Measurements from ENCODE around the gene AGBL1. TPM values are rescaled to one million over a fixed set of nuclear protein-coding genes. Genes with fewer than 3 reads are reported as not detected.

The AGBL1 gene
- total RNA-seq (ENCODE audit: low replicate concordance): 5.5 and 6.2 TPM in 2 replicates

GRCh38 chr15:86079508-86080266 is at the start of gene AGBL1:
TSS of gene AGBL1 (plus strand) at chr15:86079871.
- H3K4me1 Mint-ChIP-seq: peaks cover 47% of the 10 kb centered on the region
- no peaks in the 10 kb centered on the region for H3K27me3 ChIP-seq
- peak within 1 kb of the TSS; percentile 44 for H3K27ac Mint-ChIP-seq
- TF ChIP-seq EZH2phosphoT487 (IDR thresholded peaks at IDR 0.05): no peak
- TF ChIP-seq EZH2 (IDR thresholded peaks at IDR 0.05): no peak
- peak; percentile 25 for TF ChIP-seq CTCF (IDR thresholded peaks at IDR 0.05)
- no peak within 1 kb of the TSS for H3K9ac ChIP-seq
- peak within 1 kb of the TSS; percentile 34 for H3K4me2 ChIP-seq
- no peaks in the 10 kb centered on the region for H3K9me3 ChIP-seq (ENCODE audit: low read depth)
- H3K9me3 Mint-ChIP-seq: no peaks in the 10 kb centered on the region
- H3K36me3 ChIP-seq: no peaks in the 10 kb centered on the region
- H3K79me2 ChIP-seq (ENCODE audit: low read depth): no peaks in the 10 kb centered on the region
- H3K4me1 ChIP-seq: peaks cover 60% of the 10 kb centered on the region
- peaks cover 7% of the 10 kb centered on the region for H3F3A ChIP-seq (ENCODE audit: low read depth)
- peak; percentile 58 for DNase-seq (ENCODE audit: low spot score)
- no peaks in the 10 kb centered on the region for H4K20me1 ChIP-seq (ENCODE audit: low read depth)
- no peaks in the 10 kb centered on the region for H3K36me3 Mint-ChIP-seq
- no peak within 1 kb of the TSS for H3K27ac ChIP-seq
- H3K4me3 Mint-ChIP-seq: no peak within 1 kb of the TSS
- H3K27me3 Mint-ChIP-seq (ENCODE audit: insufficient read depth, low read depth): peaks cover 3% of the 10 kb centered on the region
- no peak within 1 kb of the TSS for H3K4me3 ChIP-seq
- H2AFZ ChIP-seq (replicated peaks): no peak within 1 kb of the TSS

GRCh38 chr15:86034904-86035303 is 44.8 kb upstream of the AGBL1 start:
- H3K4me1 Mint-ChIP-seq: peaks cover 2% of the 10 kb centered on the region
- Histone ChIP-seq H3K9ac (no peak overlapping the region), H3K4me1 (peaks cover 5% of the 10 kb centered on the region), H3K36me3 (no peaks in the 10 kb centered on the region), H3K27ac (no peak overlapping the region), H3K4me2 (no peak overlapping the region), H3K79me2 (ENCODE audit: low read depth) (no peaks in the 10 kb centered on the region), H4K20me1 (ENCODE audit: low read depth) (no peaks in the 10 kb centered on the region), H3K4me3 (no peak overlapping the region), H3K27me3 (no peaks in the 10 kb centered on the region), H2AFZ (replicated peaks) (no peak overlapping the region), H3K9me3 (ENCODE audit: low read depth) (no peaks in the 10 kb centered on the region), H3F3A (ENCODE audit: low read depth) (no peaks in the 10 kb centered on the region)
- no peaks in the 10 kb centered on the region for H3K9me3 Mint-ChIP-seq
- no peak overlapping the region for H3K27ac Mint-ChIP-seq
- no peak overlapping the region for H3K4me3 Mint-ChIP-seq
- H3K36me3 Mint-ChIP-seq: no peaks in the 10 kb centered on the region
- TF ChIP-seq EZH2phosphoT487 (IDR thresholded peaks at IDR 0.05): no peak
- no peak for DNase-seq (ENCODE audit: low spot score)
- H3K27me3 Mint-ChIP-seq (ENCODE audit: insufficient read depth, low read depth): no peaks in the 10 kb centered on the region

- no peaks in the 10 kb centered on the region for H3K36me3 ChIP-seq
- H3K4me2 ChIP-seq: no peak overlapping the region
- no peak overlapping the region for H3K27ac ChIP-seq
- DNase-seq (ENCODE audit: low spot score): no peak
- Mint-ChIP-seq H3K27me3 (ENCODE audit: insufficient read depth, low read depth) (no peaks in the 10 kb centered on the region), H3K4me1 (peaks cover 14% of the 10 kb centered on the region), H3K36me3 (no peaks in the 10 kb centered on the region), H3K4me3 (no peak overlapping the region), H3K27ac (no peak overlapping the region), H3K9me3 (no peaks in the 10 kb centered on the region)
- TF ChIP-seq CTCF (IDR thresholded peaks at IDR 0.05): no peak
- no peak for TF ChIP-seq EZH2 (IDR thresholded peaks at IDR 0.05)
- no peak for TF ChIP-seq EZH2phosphoT487 (IDR thresholded peaks at IDR 0.05)
- no peaks in the 10 kb centered on the region for H3K9me3 ChIP-seq (ENCODE audit: low read depth)
- no peaks in the 10 kb centered on the region for H3K79me2 ChIP-seq (ENCODE audit: low read depth)
- H3K9ac ChIP-seq: no peak overlapping the region
- peaks cover 12% of the 10 kb centered on the region for H3K4me1 ChIP-seq
- H3K27me3 ChIP-seq: no peaks in the 10 kb centered on the region
- no peaks in the 10 kb centered on the region for H4K20me1 ChIP-seq (ENCODE audit: low read depth)
- H3K4me3 ChIP-seq: no peak overlapping the region
- no peaks in the 10 kb centered on the region for H3F3A ChIP-seq (ENCODE audit: low read depth)
- H2AFZ ChIP-seq (replicated peaks): no peak overlapping the region
Observed at GRCh38 chr15:86036243-86036642, 43.4 kb upstream of the AGBL1 start.

- H3K9me3 ChIP-seq (ENCODE audit: low read depth): no peaks in the 10 kb centered on the region
- no peaks in the 10 kb centered on the region for H4K20me1 ChIP-seq (ENCODE audit: low read depth)
- H3K27me3 Mint-ChIP-seq (ENCODE audit: insufficient read depth, low read depth): no peaks in the 10 kb centered on the region
- H3K79me2 ChIP-seq (ENCODE audit: low read depth): no peaks in the 10 kb centered on the region
- no peak overlapping the region for H3K4me3 ChIP-seq
- H3K27ac ChIP-seq: no peak overlapping the region
- H3K27ac Mint-ChIP-seq: no peak overlapping the region
- no peak overlapping the region for H2AFZ ChIP-seq (replicated peaks)
- H3K27me3 ChIP-seq: no peaks in the 10 kb centered on the region
- no peaks in the 10 kb centered on the region for H3K9me3 Mint-ChIP-seq
- no peak for DNase-seq (ENCODE audit: low spot score)
- H3F3A ChIP-seq (ENCODE audit: low read depth): no peaks in the 10 kb centered on the region
- H3K36me3 Mint-ChIP-seq: no peaks in the 10 kb centered on the region
- H3K4me1 ChIP-seq: peaks cover 23% of the 10 kb centered on the region
- H3K4me3 Mint-ChIP-seq: no peak overlapping the region
- TF ChIP-seq EZH2phosphoT487 (IDR thresholded peaks at IDR 0.05) (no peak), CTCF (IDR thresholded peaks at IDR 0.05) (no peak), EZH2 (IDR thresholded peaks at IDR 0.05) (no peak)
- H3K4me2 ChIP-seq: no peak overlapping the region
- no peaks in the 10 kb centered on the region for H3K36me3 ChIP-seq
- peaks cover 23% of the 10 kb centered on the region for H3K4me1 Mint-ChIP-seq
- no peak overlapping the region for H3K9ac ChIP-seq
Observed at GRCh38 chr15:86038491-86038890, 41.2 kb upstream of the AGBL1 start.

Data from neural progenitor cell (in vitro differentiated cells).